GM20431 (cell line): ENCODE measurements around the gene ZNF165.
"Not testable (repeated sequence)": the region's sequence is repeated elsewhere in the genome, so short reads cannot be mapped to it uniquely, and the experiment has no call there.

Experiments used
- in situ Hi-C: fragments of 300-500 bp; cut with MseI, MboI; formaldehyde crosslinking; loops from one replicate; pipeline ENCODE4 v1.15.0; 2020; ENCODE audit warnings: low sequenced_read_pairs; ENCODE audit not compliant: unreplicated experiment

Gene ZNF165

DNA sequence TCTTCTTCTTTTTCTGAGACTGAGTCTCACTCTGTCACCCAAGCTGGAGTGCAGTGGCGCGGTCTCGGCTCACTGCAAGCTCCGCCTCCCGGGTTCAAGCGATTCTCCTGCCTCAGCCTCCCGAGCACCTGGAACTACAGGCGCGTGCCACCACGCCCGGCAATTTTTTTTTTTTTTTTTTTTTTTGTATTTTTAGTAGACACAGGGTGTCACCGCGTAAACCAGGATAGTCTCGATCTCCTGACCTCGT is at the start of gene ZNF165:
TSS of gene ZNF165 (plus strand) at position 188 of the 250 bp plus-strand sequence. CDS start 4,913 bp downstream, outside the sequence.
- in situ Hi-C loops = not testable (repeated sequence)

GRCh38 chr6:28053584-28053983 is 26.8 kb upstream of the ZNF165 start:
- in situ Hi-C loops = no loop called here

DNA sequence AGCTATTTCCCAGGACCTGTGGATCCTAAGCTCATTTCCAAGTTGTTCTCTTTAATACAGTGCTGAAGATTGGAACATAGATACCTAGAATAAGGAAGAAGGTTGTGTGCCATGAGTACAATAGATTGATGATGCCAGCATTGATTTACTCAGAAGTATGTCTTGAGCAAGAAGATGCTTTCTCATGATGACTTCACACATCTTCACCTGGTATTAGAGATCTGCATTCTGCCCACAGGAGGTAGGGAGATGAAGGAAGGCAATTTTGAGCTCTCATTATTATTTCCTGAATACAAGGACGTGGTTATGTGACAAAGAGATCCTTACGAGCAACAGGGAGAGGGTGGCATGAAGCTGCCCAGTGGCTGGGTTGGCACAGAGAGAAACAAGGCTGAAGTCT is 20.0 kb upstream of the ZNF165 start:
- in situ Hi-C loops = no loop called here

GRCh38 chr6:28064272-28064671 is 16.1 kb upstream of the ZNF165 start:
- in situ Hi-C loops = no loop called here

DNA sequence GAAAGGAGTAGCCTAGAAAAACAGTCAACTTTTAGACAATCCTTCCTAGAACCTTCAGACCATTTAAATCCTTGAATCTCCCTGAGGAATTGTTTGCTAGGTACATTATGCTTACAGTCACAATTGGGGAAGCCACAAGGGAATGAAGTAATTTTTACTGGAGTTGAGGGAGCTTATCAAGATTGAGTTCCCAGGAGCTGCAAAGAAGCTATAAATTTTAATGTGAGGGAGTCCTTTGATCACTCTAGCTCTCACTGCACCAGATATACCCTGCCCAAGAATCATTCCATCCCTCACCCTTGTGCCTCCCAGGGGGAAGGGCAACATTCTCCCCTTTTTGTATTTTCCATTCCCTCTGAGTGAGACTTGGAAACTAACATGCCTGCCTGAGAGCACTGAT is 12.3 kb upstream of the ZNF165 start:
- in situ Hi-C loops = no loop called here

GRCh38 chr6:28070968-28071367 is 9.4 kb upstream of the ZNF165 start:
- in situ Hi-C loops = not testable (repeated sequence)

- in situ Hi-C loops = no loop called here
Measured at GRCh38 chr6:28078050-28078449, 2.3 kb upstream of the ZNF165 start.

- in situ Hi-C loops = no loop called here
Measured at GRCh38 chr6:28078836-28079235, 1.5 kb upstream of the ZNF165 start.

GRCh38 chr6:28080631-28081485 is 490 bp downstream of the ZNF165 start:
- in situ Hi-C loops = no loop called here

GRCh38 chr6:28081486-28081751 is 1.1 kb downstream of the ZNF165 start:
- in situ Hi-C loops = no loop called here

- in situ Hi-C loops = no loop called here
Measured at GRCh38 chr6:28082939-28083338, 2.6 kb downstream of the ZNF165 start.

DNA sequence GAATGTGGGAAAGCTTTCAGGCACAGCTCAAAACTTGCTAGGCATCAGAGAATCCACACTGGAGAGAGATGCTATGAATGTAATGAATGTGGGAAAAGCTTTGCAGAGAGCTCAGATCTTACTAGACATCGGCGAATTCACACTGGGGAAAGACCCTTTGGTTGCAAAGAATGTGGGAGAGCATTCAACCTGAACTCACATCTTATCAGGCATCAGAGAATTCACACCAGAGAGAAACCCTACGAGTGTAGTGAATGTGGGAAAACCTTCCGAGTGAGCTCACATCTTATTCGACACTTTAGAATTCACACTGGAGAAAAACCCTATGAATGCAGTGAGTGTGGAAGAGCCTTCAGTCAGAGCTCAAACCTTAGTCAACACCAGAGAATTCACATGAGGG is 8.7 kb downstream of the ZNF165 start:
- in situ Hi-C loops = no loop called here

DNA sequence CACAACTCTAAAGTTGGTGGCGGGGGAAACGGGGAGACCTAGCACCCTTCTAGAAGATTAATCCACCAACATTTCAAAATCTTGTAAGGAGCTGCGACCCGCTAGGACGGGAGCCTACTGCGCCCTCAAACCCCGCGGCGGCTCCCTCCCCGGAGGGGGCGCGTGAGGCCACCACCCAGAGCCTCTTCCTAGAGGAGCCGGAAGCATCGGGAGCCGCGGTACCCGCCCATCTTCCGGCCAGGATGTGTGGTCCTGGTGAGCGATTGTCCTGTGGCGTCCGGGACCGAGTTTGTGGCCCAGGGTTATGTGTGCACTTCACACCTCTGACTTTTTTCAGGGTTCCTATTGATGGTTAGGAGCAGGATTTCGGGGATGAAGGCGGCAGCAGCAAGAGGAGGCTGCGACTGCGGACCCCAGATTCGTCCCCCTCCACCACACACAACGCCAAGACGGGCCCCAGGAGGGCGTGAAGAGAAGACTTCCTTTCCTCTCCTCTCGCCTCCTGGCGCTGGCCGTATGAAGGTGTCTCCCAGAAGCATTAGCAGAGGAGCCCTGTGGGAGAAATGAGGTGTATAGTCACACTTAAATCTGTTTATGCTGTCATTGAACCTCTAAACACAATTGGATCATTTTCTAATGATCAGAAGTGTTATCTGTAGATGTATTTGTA is 10.7 kb downstream of the ZNF165 start:
- in situ Hi-C loops = no loop called here

- in situ Hi-C loops = not testable (repeated sequence)
Measured at GRCh38 chr6:28102222-28102621, 21.9 kb downstream of the ZNF165 start.

- in situ Hi-C loops = not testable (repeated sequence)
Measured at GRCh38 chr6:28102699-28103098, 22.3 kb downstream of the ZNF165 start.

DNA sequence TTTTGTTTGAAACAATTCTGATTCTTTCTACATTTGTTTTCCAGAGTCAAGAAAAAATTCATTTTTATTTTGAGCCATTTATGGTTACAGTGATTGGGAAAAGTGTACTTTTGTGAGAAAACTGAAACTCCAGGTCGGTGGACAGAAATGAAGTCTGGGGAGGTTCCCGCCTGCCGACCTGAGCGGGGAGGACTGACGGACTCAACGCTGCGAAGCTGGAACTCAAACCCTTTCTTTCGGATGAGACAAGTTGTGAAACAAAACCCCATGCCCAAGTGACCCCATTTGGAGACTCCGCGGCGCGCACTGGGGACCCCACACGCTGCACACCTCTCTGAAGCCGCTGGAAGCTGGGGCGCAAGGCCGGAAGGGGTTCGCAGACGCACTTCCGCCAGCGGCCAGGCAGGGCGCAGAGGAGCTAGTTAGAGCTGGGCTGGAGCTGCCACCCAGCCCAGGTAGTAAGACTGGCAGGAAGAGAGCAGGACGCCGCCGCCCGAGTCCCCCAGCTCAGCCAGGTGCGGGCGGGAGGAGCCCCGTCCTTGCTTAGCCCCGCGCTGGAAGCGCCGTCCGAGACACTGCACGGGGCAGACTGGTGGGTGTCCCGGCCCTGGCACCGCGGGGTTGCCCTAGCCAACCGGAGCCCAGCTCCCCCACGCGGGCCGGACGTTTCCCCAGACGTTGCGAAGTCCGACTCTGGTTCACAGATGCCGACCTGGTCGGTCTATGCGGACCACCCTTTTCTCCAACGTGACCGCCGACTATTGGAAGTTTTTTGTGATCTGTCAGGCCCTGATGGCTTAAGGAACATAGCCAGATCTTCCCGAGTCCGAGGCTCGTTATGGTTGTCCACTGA is 24.2 kb downstream of the ZNF165 start:
- in situ Hi-C loops = no loop called here

GRCh38 chr6:28105245-28105639 is 24.9 kb downstream of the ZNF165 start:
- in situ Hi-C loops = no loop called here

DNA sequence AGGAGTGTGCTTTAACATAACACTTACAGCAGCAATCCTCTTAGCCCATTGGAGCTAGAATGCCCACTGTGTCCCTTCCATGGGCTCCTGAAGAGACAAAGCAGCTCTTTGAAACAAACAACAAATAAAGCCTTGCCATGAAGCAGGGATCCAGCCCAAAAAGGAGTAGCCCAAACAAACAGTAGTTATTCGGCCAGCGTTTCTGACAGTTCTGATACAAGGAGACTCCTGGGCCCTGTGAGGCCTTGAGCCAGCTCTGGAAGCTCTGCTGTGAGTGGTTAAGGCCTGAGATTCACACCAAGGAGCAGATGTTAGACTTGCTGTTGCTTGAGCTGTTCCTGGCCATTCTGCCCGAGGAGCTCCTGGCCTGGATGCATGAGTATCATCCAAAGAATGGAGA is 27.1 kb downstream of the ZNF165 start:
- in situ Hi-C loops = no loop called here

DNA sequence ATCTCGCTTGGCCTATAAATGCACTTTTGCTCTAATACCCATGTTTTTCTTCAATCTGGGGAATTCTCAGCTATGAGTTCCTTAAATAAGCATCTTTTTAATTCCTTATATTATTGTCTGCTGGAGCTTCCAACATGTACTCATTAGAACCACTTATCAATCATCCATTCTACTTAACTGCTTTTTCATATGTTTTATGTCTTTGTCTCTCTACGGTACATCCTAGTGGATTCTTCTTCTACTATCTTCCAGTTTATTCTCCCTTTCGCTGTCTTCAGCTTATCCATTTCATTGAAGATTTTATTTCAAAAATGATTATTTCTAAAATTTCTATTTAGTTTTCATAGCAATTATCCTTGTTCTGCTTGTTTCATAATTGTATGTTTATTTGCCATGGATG is 31.6 kb downstream of the ZNF165 start:
- in situ Hi-C loops = no loop called here

GRCh38 chr6:28115799-28116198 is 35.4 kb downstream of the ZNF165 start:
- in situ Hi-C loops = no loop called here

DNA sequence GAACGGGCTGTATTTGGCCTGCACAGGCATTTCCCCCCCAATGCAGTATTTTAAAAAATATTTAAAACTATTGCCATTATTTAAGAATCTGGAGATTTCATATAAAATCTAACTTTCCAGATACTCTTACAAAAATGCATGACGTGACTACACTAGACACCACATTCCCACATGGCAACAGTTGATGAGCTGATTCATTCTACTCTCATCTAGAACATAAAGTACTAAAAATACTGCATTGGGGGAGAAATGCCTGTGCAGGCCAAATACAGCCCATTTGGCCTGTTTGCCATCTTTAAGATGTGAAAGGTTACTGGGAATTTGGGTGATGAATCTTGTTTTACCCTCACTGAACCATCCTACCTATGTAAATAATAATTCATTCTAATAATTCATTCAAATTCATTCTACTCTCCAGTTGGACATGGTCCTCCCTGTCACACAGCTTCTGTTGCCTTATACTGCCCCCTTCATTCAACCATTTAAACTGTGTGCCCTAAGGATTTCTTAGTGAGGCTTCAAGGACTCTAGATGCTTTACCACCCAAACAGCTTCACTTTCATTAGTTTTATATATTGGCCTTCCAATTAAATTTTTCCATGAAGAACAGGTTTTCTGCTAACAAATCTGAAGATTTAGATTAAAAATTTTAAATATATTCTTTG is 37.1 kb downstream of the ZNF165 start:
- in situ Hi-C loops = no loop called here
